Osteoblast (primary cell): Measurements from ENCODE around the gene ARHGEF28. TPM values are rescaled to one million over a fixed set of nuclear protein-coding genes. Genes with fewer than 3 reads are reported as not detected.

Source experiments
- DNase-seq: peaks from one replicate; pipeline ENCODE4 v3.0.0; 2011; ENCODE audit warnings: low spot score, mixed read lengths; ENCODE audit not compliant: insufficient read length; ENCODE audit errors: missing footprints
- H2AFZ ChIP-seq: 2 replicates; pipeline ENCODE4 v1.6.0; 2011; ENCODE audit warnings: mild to moderate bottlenecking, low read length
- H3K27ac ChIP-seq: 2 replicates; pipeline ENCODE4 v1.5.1; 2011; ENCODE audit warnings: mild to moderate bottlenecking, low read depth, low read length, moderate library complexity
- H3K27me3 ChIP-seq: 2 replicates; pipeline ENCODE4 v1.6.0; 2012; ENCODE audit warnings: mild to moderate bottlenecking, control low read depth, inconsistent platforms, low read length, moderate library complexity; ENCODE audit not compliant: insufficient read depth
- H3K36me3 ChIP-seq: 2 replicates; pipeline ENCODE4 v1.5.1; 2011; ENCODE audit warnings: mild to moderate bottlenecking, low read length, control low read depth, moderate library complexity; ENCODE audit not compliant: insufficient read depth
- H3K4me1 ChIP-seq: 2 replicates; pipeline ENCODE4 v1.5.1; 2011; ENCODE audit warnings: mild to moderate bottlenecking, low read length, control low read depth, moderate library complexity; ENCODE audit not compliant: insufficient read depth
- H3K4me2 ChIP-seq: 2 replicates; pipeline ENCODE4 v1.6.0; 2011; ENCODE audit warnings: mild to moderate bottlenecking, low read length; ENCODE audit not compliant: insufficient read depth
- H3K4me3 ChIP-seq: fragments of 200-600 bp; sonication (generic); 3 replicates; pipeline ENCODE4 v1.5.1; 2012; ENCODE audit warnings: mild to moderate bottlenecking, low read length, inconsistent platforms; ENCODE audit not compliant: insufficient read depth
- H3K79me2 ChIP-seq: 2 replicates; pipeline ENCODE4 v1.6.0; 2012; ENCODE audit warnings: mild to moderate bottlenecking, low read length, control low read depth, inconsistent platforms; ENCODE audit not compliant: insufficient read depth
- H3K9me3 ChIP-seq: 2 replicates; pipeline ENCODE4 v1.5.1; 2011; ENCODE audit warnings: low read depth, low read length, control low read depth
- H4K20me1 ChIP-seq: 2 replicates; pipeline ENCODE4 v1.6.0; 2012; ENCODE audit warnings: mild to moderate bottlenecking, low read length, control low read depth; ENCODE audit not compliant: insufficient read depth
- CTCF ChIP-seq: IDR thresholded peaks from 2 replicates; pipeline ENCODE4 v1.5.1; 2011; ENCODE audit warnings: mild to moderate bottlenecking, low read depth, low read length, moderate library complexity; ENCODE audit errors: extremely low read depth
- total RNA-seq: library from RNA; depleted of rRNA; stranded (reverse); fragments of >200 nt; gene quantifications from 2 replicates; pipeline ENCODE4 v1.2.3, GENCODE V29; 2012

The ARHGEF28 gene
- total RNA-seq, 1 donor = 64.4 TPM

GRCh38 chr5:73780302-73781080 is 154.5 kb downstream of the ARHGEF28 start:
- Histone ChIP-seq H3K4me3 (no peak overlapping the region), H3K4me1 (no peaks in the 10 kb centered on the region), H4K20me1 (no peaks in the 10 kb centered on the region), H3K27me3 (no peaks in the 10 kb centered on the region), H3K36me3 (peaks cover 6% of the 10 kb centered on the region), H3K4me2 (no peak overlapping the region), H3K9me3 (no peaks in the 10 kb centered on the region), H3K27ac (no peak overlapping the region), H2AFZ (no peak overlapping the region), H3K79me2 (no peaks in the 10 kb centered on the region)
- DNase-seq = peak; percentile 22
- TF ChIP-seq CTCF = no peak

GRCh38 chr5:73781107-73781768 is 155.2 kb downstream of the ARHGEF28 start:
- H3K9me3 ChIP-seq = no peaks in the 10 kb centered on the region
- no peaks in the 10 kb centered on the region for H4K20me1 ChIP-seq
- H3K27ac ChIP-seq = no peak overlapping the region
- no peak overlapping the region for H2AFZ ChIP-seq
- H3K27me3 ChIP-seq = no peaks in the 10 kb centered on the region
- no peaks in the 10 kb centered on the region for H3K4me1 ChIP-seq
- H3K79me2 ChIP-seq = no peaks in the 10 kb centered on the region
- no peak overlapping the region for H3K4me2 ChIP-seq
- no peak for DNase-seq
- no peak for TF ChIP-seq CTCF
- peaks cover 6% of the 10 kb centered on the region for H3K36me3 ChIP-seq
- H3K4me3 ChIP-seq = no peak overlapping the region

- no peaks in the 10 kb centered on the region for H3K27me3 ChIP-seq
- no peaks in the 10 kb centered on the region for H3K9me3 ChIP-seq
- no peaks in the 10 kb centered on the region for H3K79me2 ChIP-seq
- no peak overlapping the region for H3K4me3 ChIP-seq
- no peak overlapping the region for H3K27ac ChIP-seq
- no peaks in the 10 kb centered on the region for H4K20me1 ChIP-seq
- peaks cover 4% of the 10 kb centered on the region for H3K36me3 ChIP-seq
- no peak overlapping the region for H2AFZ ChIP-seq
- no peak overlapping the region for H3K4me2 ChIP-seq
- no peak for DNase-seq
- no peaks in the 10 kb centered on the region for H3K4me1 ChIP-seq
- TF ChIP-seq CTCF = peak; percentile 56
Observed at GRCh38 chr5:73783828-73784227, 157.8 kb downstream of the ARHGEF28 start.

- H2AFZ ChIP-seq = no peak overlapping the region
- no peaks in the 10 kb centered on the region for H4K20me1 ChIP-seq
- no peaks in the 10 kb centered on the region for H3K79me2 ChIP-seq
- no peak overlapping the region for H3K4me2 ChIP-seq
- H3K36me3 ChIP-seq = no peaks in the 10 kb centered on the region
- no peak overlapping the region for H3K27ac ChIP-seq
- H3K4me3 ChIP-seq = no peak overlapping the region
- no peaks in the 10 kb centered on the region for H3K27me3 ChIP-seq
- no peaks in the 10 kb centered on the region for H3K9me3 ChIP-seq
- peaks cover 4% of the 10 kb centered on the region for H3K4me1 ChIP-seq
- DNase-seq = no peak
- TF ChIP-seq CTCF = no peak
Observed at GRCh38 chr5:73786043-73786831, 160.2 kb downstream of the ARHGEF28 start.
